CD8-positive, alpha-beta memory T cell (primary cell): Measurements from ENCODE around the gene INPP5A. TPM values are rescaled to one million over a fixed set of nuclear protein-coding genes. Genes with fewer than 3 reads are reported as not detected.

Experiments
- CTCF ChIA-PET: fragments of 350-600 bp; sonication (Branson Sonifier 250); formaldehyde crosslinking; loops from one replicate; lab custom pipeline; 2021; ENCODE audit warnings: antibody characterized with exemption; lab: Charles Lee
- POLR2A ChIA-PET: fragments of 350-600 bp; sonication (Branson Sonifier 250); formaldehyde crosslinking; loops from one replicate; lab custom pipeline; 2021; ENCODE audit warnings: antibody characterized with exemption; lab: Charles Lee
- DNase-seq, 5 donors: peaks; one replicate each; pipeline versions ENCODE4 v3.0.0 to v3.0.0-alpha.2; 2020 to 2022; ENCODE audit warnings: mixed read lengths in 1 of 5
- H3K27ac ChIP-seq: one replicate; pipeline ENCODE4 v1.7.0; 2013; ENCODE audit warnings: low read depth, mild to moderate bottlenecking, low read length, moderate library complexity
- H3K27me3 ChIP-seq: 2 replicates; pipeline ENCODE4 v1.7.0; 2013; ENCODE audit warnings: low read length, mild to moderate bottlenecking; ENCODE audit not compliant: insufficient read depth, poor library complexity, severe bottlenecking
- H3K36me3 ChIP-seq: 2 replicates; pipeline ENCODE4 v1.7.0; 2013; ENCODE audit warnings: mild to moderate bottlenecking, low read length, moderate library complexity; ENCODE audit not compliant: insufficient read depth
- H3K4me1 ChIP-seq: 2 replicates; pipeline ENCODE4 v1.7.0; 2013; ENCODE audit warnings: mild to moderate bottlenecking, low read length, moderate library complexity; ENCODE audit not compliant: insufficient read depth
- H3K4me3 ChIP-seq: 2 replicates; pipeline ENCODE4 v1.7.0; 2013; ENCODE audit warnings: mild to moderate bottlenecking, low read length
- H3K9me3 ChIP-seq: 2 replicates; pipeline ENCODE4 v1.7.0; 2013; ENCODE audit warnings: mild to moderate bottlenecking, low read length
- H3K27ac Mint-ChIP-seq, 8 donors: one replicate each; pipeline ENCODE4 v1.8.0; 2020 to 2021; ENCODE audit warnings: mixed read lengths in 8 of 8, mild to moderate bottlenecking in 6 of 8, inconsistent platforms in 3 of 8, moderate library complexity in 3 of 8
- H3K27me3 Mint-ChIP-seq, 2 donors: one replicate each; pipeline ENCODE4 v1.8.0; 2020 to 2021; ENCODE audit warnings: mixed read lengths in 2 of 2, mild to moderate bottlenecking in 1 of 2, moderate library complexity in 1 of 2
- H3K36me3 Mint-ChIP-seq, 3 donors: one replicate each; pipeline ENCODE4 v1.8.0; 2020 to 2021; ENCODE audit warnings: mixed read lengths in 3 of 3, inconsistent platforms in 1 of 3, mild to moderate bottlenecking in 1 of 3
- H3K4me1 Mint-ChIP-seq, 3 donors: one replicate each; pipeline ENCODE4 v1.8.0; 2020 to 2021; ENCODE audit warnings: mixed read lengths in 3 of 3, inconsistent platforms in 1 of 3, mild to moderate bottlenecking in 1 of 3
- H3K4me3 Mint-ChIP-seq, 7 donors: one replicate each; pipeline ENCODE4 v1.8.0; 2020 to 2021; ENCODE audit warnings: mixed read lengths in 7 of 7, mild to moderate bottlenecking in 6 of 7, moderate library complexity in 4 of 7, inconsistent platforms in 2 of 7
- H3K9me3 Mint-ChIP-seq, 5 donors: one replicate each; pipeline ENCODE4 v1.8.0; 2020 to 2022; ENCODE audit warnings: mixed read lengths in 5 of 5, mild to moderate bottlenecking in 3 of 5, moderate library complexity in 2 of 5, inconsistent platforms in 1 of 5
- polyA plus RNA-seq: library from polyadenylated mRNA; unstranded; fragments of 300-500 nt; fragmentation: Illumina TruSeq; gene quantifications from one replicate; pipeline ENCODE4 v1.2.3, GENCODE V29; 2021
- total RNA-seq, 2 experiments: library from RNA; stranded (reverse); gene quantifications; one replicate each; pipeline ENCODE4 v1.2.3, GENCODE V29; 2021

Gene INPP5A
- total and polyA plus RNA-seq, 3 experiments from 2014 or later: 1.1 to 6.1 (median 4.8) TPM

GRCh38 chr10:132514821-132515520 lies 22.6 kb upstream of the INPP5A start:
- peaks cover 0 to 2% (median 0%) of the 10 kb centered on the region in 5 donors for H3K9me3 Mint-ChIP-seq
- no peaks in the 10 kb centered on the region for H3K4me1 Mint-ChIP-seq
- H3K4me3 Mint-ChIP-seq: no peak overlapping the region
- Histone ChIP-seq H3K36me3 (no peaks in the 10 kb centered on the region), H3K27me3 (no peaks in the 10 kb centered on the region), H3K4me3 (no peak overlapping the region), H3K4me1 (no peaks in the 10 kb centered on the region), H3K9me3 (no peaks in the 10 kb centered on the region), H3K27ac (no peak overlapping the region)
- no peak overlapping the region for H3K27ac Mint-ChIP-seq
- no peaks in the 10 kb centered on the region for H3K36me3 Mint-ChIP-seq
- CTCF ChIA-PET: no interaction called here
- POLR2A ChIA-PET: no interaction called here
- H3K27me3 Mint-ChIP-seq: peaks cover 0 to 4% of the 10 kb centered on the region in 2 donors
- no peak for DNase-seq

- no peaks in the 10 kb centered on the region for H3K9me3 ChIP-seq
- Mint-ChIP-seq H3K9me3 (peaks cover 0 to 2% (median 0%) of the 10 kb centered on the region in 5 donors), H3K4me1 (no peaks in the 10 kb centered on the region), H3K36me3 (no peaks in the 10 kb centered on the region), H3K27me3 (peaks cover 0 to 10% of the 10 kb centered on the region in 2 donors), H3K4me3 (no peak overlapping the region), H3K27ac (peak overlapping the region in 1 of 8 donors; percentile 43)
- H3K27me3 ChIP-seq: no peaks in the 10 kb centered on the region
- H3K4me3 ChIP-seq: no peak overlapping the region
- no peak overlapping the region for H3K27ac ChIP-seq
- H3K4me1 ChIP-seq: no peaks in the 10 kb centered on the region
- DNase-seq: no peak
- no peaks in the 10 kb centered on the region for H3K36me3 ChIP-seq
- CTCF ChIA-PET: no interaction called here
- POLR2A ChIA-PET: no interaction called here
These were observed 21.5 kb upstream of the INPP5A start for GRCh38 chr10:132515811-132516726.

GRCh38 chr10:132516771-132517725 lies 20.5 kb upstream of the INPP5A start:
- no peaks in the 10 kb centered on the region for H3K36me3 ChIP-seq
- no peak for DNase-seq
- POLR2A ChIA-PET: no interaction called here
- CTCF ChIA-PET: no interaction called here
- H3K4me3 ChIP-seq: no peak overlapping the region
- no peaks in the 10 kb centered on the region for H3K9me3 ChIP-seq
- H3K27me3 ChIP-seq: no peaks in the 10 kb centered on the region
- H3K27ac ChIP-seq: no peak overlapping the region
- H3K4me3 Mint-ChIP-seq: no peak overlapping the region
- peaks cover 0 to 2% (median 0%) of the 10 kb centered on the region in 5 donors for H3K9me3 Mint-ChIP-seq
- H3K27ac Mint-ChIP-seq: no peak overlapping the region
- H3K4me1 ChIP-seq: no peaks in the 10 kb centered on the region
- H3K4me1 Mint-ChIP-seq: no peaks in the 10 kb centered on the region
- peaks cover 0 to 10% of the 10 kb centered on the region in 2 donors for H3K27me3 Mint-ChIP-seq
- H3K36me3 Mint-ChIP-seq: no peaks in the 10 kb centered on the region

GRCh38 chr10:132517951-132518521 lies 19.6 kb upstream of the INPP5A start:
- DNase-seq: no peak
- Histone ChIP-seq H3K27ac (no peak overlapping the region), H3K4me3 (no peak overlapping the region), H3K36me3 (no peaks in the 10 kb centered on the region), H3K4me1 (no peaks in the 10 kb centered on the region), H3K27me3 (no peaks in the 10 kb centered on the region), H3K9me3 (no peaks in the 10 kb centered on the region)
- H3K36me3 Mint-ChIP-seq: no peaks in the 10 kb centered on the region
- H3K9me3 Mint-ChIP-seq: no peaks in the 10 kb centered on the region
- no peaks in the 10 kb centered on the region for H3K4me1 Mint-ChIP-seq
- H3K4me3 Mint-ChIP-seq: no peak overlapping the region
- peak overlapping the region in 1 of 8 donors; percentile 65 for H3K27ac Mint-ChIP-seq
- CTCF ChIA-PET: no interaction called here
- peaks cover 0 to 13% of the 10 kb centered on the region in 2 donors for H3K27me3 Mint-ChIP-seq
- POLR2A ChIA-PET: no interaction called here

GRCh38 chr10:132518572-132519381 lies 18.8 kb upstream of the INPP5A start:
- Histone ChIP-seq H3K27ac (no peak overlapping the region), H3K4me1 (no peaks in the 10 kb centered on the region), H3K36me3 (no peaks in the 10 kb centered on the region), H3K27me3 (no peaks in the 10 kb centered on the region), H3K4me3 (no peak overlapping the region), H3K9me3 (no peaks in the 10 kb centered on the region)
- H3K27ac Mint-ChIP-seq: no peak overlapping the region
- peaks cover 0 to 17% of the 10 kb centered on the region in 2 donors for H3K27me3 Mint-ChIP-seq
- H3K36me3 Mint-ChIP-seq: no peaks in the 10 kb centered on the region
- no peak for DNase-seq
- H3K9me3 Mint-ChIP-seq: no peaks in the 10 kb centered on the region
- H3K4me1 Mint-ChIP-seq: no peaks in the 10 kb centered on the region
- H3K4me3 Mint-ChIP-seq: no peak overlapping the region
- CTCF ChIA-PET: no interaction called here
- POLR2A ChIA-PET: no interaction called here

GRCh38 chr10:132519382-132520176 lies 18.0 kb upstream of the INPP5A start:
- CTCF ChIA-PET: no interaction called here
- no peak overlapping the region for H3K27ac Mint-ChIP-seq
- no peaks in the 10 kb centered on the region for H3K4me1 ChIP-seq
- H3K27ac ChIP-seq: no peak overlapping the region
- no peaks in the 10 kb centered on the region for H3K4me1 Mint-ChIP-seq
- DNase-seq: no peak
- no peaks in the 10 kb centered on the region for H3K36me3 Mint-ChIP-seq
- H3K27me3 ChIP-seq: no peaks in the 10 kb centered on the region
- H3K4me3 Mint-ChIP-seq: no peak overlapping the region
- no peaks in the 10 kb centered on the region for H3K36me3 ChIP-seq
- H3K9me3 Mint-ChIP-seq: no peaks in the 10 kb centered on the region
- H3K27me3 Mint-ChIP-seq: peaks cover 4 to 25% of the 10 kb centered on the region in 2 donors
- no peak overlapping the region for H3K4me3 ChIP-seq
- no peaks in the 10 kb centered on the region for H3K9me3 ChIP-seq
- POLR2A ChIA-PET: no interaction called here
